GM10266 (cell line): ENCODE results near the gene PKD1L1.
"Not testable (repeated sequence)": the region's sequence is repeated elsewhere in the genome, so short reads cannot be mapped to it uniquely, and the experiment has no call there.

Experiments
- DNase-seq: peaks from one replicate; pipeline ENCODE4 v3.0.0; 2012; ENCODE audit errors: extremely low spot score
- TF ChIP-seq, protein P1 (sequence below): IDR thresholded peaks from 2 replicates; pipeline ENCODE4 v1.5.1; 2012; ENCODE audit warnings: mild to moderate bottlenecking, low read depth; ENCODE audit not compliant: control insufficient read depth, insufficient read depth; ENCODE audit errors: missing control alignments

The PKD1L1 gene

DNA sequence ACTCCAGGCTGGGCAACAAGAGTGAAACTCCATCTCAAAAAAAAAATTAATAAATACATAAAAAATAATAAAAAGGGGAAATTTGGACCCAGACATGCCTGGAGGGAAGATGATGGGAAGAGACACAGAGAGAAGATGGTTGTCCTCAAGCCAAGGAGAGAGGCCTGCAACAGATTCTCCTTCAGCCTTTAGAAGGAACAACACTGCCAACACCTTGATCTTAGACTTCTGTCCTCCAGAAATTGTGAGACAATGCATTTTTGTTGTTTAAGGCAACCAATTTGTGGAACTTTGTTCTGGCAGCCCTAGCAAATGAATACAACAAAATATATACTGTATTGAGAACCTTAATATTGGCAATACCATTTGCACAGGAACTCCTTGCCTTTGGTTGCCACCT lies 186.1 kb downstream of the PKD1L1 start:
- no peak for DNase-seq
- TF ChIP-seq, protein P1, sequence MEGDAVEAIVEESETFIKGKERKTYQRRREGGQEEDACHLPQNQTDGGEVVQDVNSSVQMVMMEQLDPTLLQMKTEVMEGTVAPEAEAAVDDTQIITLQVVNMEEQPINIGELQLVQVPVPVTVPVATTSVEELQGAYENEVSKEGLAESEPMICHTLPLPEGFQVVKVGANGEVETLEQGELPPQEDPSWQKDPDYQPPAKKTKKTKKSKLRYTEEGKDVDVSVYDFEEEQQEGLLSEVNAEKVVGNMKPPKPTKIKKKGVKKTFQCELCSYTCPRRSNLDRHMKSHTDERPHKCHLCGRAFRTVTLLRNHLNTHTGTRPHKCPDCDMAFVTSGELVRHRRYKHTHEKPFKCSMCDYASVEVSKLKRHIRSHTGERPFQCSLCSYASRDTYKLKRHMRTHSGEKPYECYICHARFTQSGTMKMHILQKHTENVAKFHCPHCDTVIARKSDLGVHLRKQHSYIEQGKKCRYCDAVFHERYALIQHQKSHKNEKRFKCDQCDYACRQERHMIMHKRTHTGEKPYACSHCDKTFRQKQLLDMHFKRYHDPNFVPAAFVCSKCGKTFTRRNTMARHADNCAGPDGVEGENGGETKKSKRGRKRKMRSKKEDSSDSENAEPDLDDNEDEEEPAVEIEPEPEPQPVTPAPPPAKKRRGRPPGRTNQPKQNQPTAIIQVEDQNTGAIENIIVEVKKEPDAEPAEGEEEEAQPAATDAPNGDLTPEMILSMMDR: no peak

DNA sequence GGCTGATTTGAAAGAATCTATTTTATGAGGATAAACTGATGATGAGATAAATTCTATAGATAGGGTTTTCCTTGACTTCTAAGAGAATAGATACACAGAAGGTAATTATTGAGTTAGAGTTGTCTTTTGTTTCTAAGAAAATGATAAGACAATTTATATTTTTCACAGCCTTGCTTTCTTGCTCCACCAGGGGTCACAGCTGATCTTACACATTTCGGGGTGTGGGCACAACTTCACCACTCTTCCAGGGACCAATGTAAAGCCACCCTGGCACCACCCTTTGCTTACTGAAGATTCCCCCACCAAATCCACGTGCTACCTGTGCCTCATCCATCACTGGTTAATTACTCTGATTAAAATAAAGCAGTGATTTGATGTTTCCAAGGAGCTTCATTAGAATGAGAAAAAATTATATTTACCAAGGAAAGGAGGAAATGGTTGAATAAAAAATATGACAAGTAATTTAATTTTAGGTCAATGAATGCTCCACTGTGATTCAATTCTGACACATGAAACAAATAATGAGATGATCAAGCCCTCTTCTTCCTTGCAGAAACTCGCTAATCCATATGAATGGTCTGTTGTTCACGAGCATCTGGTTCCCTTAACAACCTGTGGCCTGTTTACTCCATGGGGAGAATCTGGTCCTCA lies 189.1 kb downstream of the PKD1L1 start:
- TF ChIP-seq, protein P1: no peak
- no peak for DNase-seq

DNA sequence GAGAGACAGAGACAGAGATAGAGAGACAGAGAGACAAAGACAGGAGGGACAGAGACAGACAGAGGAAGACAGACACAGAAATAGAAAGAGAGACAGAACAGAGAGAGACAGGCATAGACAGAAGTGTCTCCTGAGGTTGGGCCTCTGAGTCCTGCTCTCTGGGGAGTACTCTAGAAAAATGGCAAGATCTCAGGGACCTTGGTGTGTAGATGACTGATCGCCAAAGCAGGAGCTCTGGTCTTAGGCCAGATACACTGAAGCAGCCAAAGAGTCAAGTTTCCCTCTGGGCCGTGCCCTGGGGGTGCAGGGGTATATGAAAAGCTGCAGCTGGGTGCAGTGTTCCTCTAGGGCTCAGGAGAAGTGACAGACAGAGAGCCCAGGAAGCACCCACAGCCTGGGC lies 189.7 kb downstream of the PKD1L1 start:
- TF ChIP-seq, protein P1: no peak

DNA sequence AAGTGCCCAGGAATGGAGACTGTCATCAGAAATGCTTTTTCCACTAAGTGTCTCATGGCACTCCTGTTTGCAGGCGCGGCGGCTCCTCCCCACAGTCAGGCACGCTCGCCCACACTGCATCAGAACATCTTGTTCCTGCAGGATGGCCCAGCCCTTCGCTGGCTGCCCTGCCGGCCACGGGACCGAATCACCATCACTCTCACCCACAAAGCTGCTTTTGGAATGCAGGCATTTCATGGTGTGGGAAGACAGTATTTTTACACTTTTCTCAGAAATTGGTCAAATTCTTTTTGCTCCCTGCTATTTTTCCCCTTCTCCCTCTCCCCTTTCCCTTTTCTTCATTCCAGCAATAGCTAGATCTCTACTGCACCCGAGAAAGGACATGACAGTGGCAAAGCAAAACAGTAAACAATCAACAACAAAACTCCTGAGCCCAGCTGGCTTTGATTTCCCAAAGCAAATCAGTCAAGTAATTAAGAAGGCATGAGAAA lies 190.3 kb downstream of the PKD1L1 start:
- DNase-seq: no peak
- TF ChIP-seq, protein P1: no peak

More for the DNA sequence above, 189.7 kb downstream of the PKD1L1 start:
- DNase-seq: no peak

DNA sequence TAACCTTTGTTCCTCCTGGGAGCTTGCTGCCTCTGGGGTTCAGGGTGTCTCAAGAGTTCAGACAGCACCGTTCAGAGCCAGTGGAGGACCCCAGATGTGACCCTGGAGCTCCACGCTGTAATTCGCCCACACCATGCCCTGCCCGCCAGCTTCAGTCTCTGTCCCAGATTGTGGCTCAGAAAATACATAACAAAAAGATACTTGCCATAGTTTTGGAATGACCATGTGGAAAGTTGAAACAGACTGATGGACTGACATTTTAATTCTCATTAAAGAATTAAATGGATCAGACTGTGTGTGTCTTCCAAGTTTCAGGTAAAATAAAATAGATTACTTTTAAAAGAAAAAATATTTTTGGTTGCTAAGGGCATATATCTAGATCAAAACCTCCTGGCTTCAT lies 191.6 kb downstream of the PKD1L1 start:
- DNase-seq: no peak
- TF ChIP-seq, protein P1: no peak

DNA sequence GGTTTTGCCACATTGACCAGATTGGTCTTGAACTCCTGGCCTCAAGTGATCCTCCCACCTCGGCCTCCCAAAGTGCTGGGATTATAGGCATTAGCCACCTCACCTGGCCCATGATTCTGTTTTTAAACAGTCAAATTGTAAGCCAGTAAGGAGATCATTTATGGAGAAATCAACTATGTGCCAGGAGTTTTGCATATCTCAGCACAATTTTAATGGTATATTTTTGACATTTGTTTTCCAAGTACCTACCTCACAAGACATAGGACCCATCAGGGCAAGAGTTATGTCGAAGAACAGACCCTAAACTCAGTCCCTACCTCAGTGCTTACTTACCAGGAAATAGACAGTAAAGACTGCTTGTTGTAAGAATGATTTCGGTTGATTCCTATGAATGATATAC lies 193.0 kb downstream of the PKD1L1 start:
- TF ChIP-seq, protein P1: no peak
- no peak for DNase-seq

DNA sequence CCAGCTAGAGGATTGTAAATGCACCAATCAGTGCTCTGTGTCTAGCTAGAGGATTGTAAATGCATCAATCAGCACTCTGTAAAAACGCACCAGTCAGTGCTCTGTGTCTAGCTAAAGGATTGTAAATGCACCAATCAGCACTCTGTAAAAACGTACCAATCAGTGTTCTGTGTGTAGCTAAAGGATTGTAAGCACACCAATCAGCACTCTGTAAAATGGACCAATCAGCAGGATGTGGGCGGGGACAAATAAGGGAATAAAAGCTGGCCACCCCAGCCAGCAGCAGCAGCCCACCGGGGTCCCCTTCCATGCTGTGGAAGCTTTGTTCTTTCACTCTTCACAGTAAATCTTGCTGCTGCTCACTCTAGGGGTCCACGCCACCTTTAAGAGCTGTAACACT lies 196.5 kb downstream of the PKD1L1 start:
- DNase-seq: not testable (repeated sequence)

DNA sequence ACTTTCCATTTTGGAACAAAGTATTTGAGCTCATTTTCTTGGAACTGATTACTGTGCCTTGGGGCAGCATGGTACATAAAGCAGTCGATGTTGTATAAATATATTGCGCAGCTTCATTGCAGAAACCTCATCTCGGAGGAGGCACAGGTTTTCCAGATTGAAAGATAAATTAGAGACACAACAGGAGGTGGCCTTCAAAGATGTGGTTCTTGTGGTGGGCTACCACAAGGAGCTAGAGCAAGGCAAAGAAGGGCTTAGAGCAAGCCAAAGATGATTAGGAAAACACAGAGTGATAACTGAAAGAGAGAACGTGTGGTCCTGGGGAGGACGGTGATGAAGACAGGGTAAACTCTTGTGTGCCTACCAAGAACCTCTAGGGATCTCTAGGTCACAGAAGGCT lies 197.2 kb downstream of the PKD1L1 start:
- TF ChIP-seq, protein P1: no peak

More for the DNA sequence above, 197.2 kb downstream of the PKD1L1 start:
- no peak for DNase-seq
